ENCODE results near the gene EDAR. TPM values are rescaled to one million over a fixed set of nuclear protein-coding genes. Genes with fewer than 3 reads are reported as not detected.

EDAR gene
- polyA plus RNA-seq, 1 of the 3 experiments (the other 2 are of a cell fraction): not detected

DNA sequence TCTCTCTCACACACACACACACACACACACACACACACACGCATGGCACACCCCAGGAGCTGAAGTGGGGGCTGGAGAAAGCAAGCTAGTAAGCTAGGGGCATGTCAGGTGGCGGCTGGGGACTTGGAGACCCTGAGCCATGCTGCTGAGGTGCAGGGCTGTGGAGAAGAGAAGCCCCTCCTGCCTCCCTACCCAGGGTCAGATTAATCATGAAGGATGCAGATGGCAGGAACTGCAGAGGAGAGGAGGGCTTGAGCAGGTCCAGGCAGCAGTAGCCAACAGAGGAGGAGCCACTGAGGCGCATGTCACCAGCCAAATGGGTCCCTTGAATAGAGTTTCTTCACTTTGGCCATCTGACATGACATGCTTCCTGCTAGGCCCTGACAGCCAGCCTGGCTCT is 9.6 kb downstream of the EDAR start:
- H3K9me2 ChIP-seq: no peaks in the 10 kb centered on the region
- H3K27ac ChIP-seq (ENCODE audit: low read depth in 2 of 2, low read length in 1 of 2): no peak overlapping the region
- no peak overlapping the region for H2AFZ ChIP-seq (ENCODE audit: low read depth)
- WGBS (ENCODE audit: low lambda C conversion rate): 47% methylated on average over 2 of the region's 3 CpGs
- no peak overlapping the region for H3K9ac ChIP-seq
- H3K4me1 ChIP-seq (ENCODE audit: control insufficient read depth in 1 of 2, insufficient read depth in 2 of 2, low read depth in 1 of 2, low read length in 1 of 2): no peaks in the 10 kb centered on the region; a peak in 1 of 4 replicates
- H3F3A ChIP-seq (replicated peaks; ENCODE audit: insufficient read depth): no peaks in the 10 kb centered on the region
- no peak for TF ChIP-seq CTCF (IDR thresholded peaks at IDR 0.05)
- TF ChIP-seq FOSL2 (IDR thresholded peaks at IDR 0.05; ENCODE audit: borderline replicate concordance, low read depth): no peak
- TF ChIP-seq SMC3 (IDR thresholded peaks at IDR 0.05; ENCODE audit: low read depth, low read length): no peak
- no peak for TF ChIP-seq EZH2phosphoT487 (IDR thresholded peaks at IDR 0.05; ENCODE audit: borderline replicate concordance, low read depth)
- TF ChIP-seq, protein P1, sequence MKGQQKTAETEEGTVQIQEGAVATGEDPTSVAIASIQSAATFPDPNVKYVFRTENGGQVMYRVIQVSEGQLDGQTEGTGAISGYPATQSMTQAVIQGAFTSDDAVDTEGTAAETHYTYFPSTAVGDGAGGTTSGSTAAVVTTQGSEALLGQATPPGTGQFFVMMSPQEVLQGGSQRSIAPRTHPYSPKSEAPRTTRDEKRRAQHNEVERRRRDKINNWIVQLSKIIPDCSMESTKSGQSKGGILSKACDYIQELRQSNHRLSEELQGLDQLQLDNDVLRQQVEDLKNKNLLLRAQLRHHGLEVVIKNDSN (IDR thresholded peaks at IDR 0.05; ENCODE audit: borderline replicate concordance, low read depth): no peak
- TF ChIP-seq, protein P2, sequence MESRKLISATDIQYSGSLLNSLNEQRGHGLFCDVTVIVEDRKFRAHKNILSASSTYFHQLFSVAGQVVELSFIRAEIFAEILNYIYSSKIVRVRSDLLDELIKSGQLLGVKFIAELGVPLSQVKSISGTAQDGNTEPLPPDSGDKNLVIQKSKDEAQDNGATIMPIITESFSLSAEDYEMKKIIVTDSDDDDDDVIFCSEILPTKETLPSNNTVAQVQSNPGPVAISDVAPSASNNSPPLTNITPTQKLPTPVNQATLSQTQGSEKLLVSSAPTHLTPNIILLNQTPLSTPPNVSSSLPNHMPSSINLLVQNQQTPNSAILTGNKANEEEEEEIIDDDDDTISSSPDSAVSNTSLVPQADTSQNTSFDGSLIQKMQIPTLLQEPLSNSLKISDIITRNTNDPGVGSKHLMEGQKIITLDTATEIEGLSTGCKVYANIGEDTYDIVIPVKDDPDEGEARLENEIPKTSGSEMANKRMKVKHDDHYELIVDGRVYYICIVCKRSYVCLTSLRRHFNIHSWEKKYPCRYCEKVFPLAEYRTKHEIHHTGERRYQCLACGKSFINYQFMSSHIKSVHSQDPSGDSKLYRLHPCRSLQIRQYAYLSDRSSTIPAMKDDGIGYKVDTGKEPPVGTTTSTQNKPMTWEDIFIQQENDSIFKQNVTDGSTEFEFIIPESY (IDR thresholded peaks at IDR 0.05; ENCODE audit: borderline replicate concordance, low read depth): no peak
- no peak for TF ChIP-seq GABPA (IDR thresholded peaks at IDR 0.05; ENCODE audit: low read depth)
- no peak for TF ChIP-seq GATA2 (CRISPR knock-in tag; IDR thresholded peaks at IDR 0.05)
- H3K36me3 ChIP-seq (replicated peaks in 1 of 2; ENCODE audit: control insufficient read depth in 1 of 2, insufficient read depth in 2 of 2, low read length in 1 of 2): no peaks in the 10 kb centered on the region
- CTCF ChIA-PET: interaction anchor here (1.3 kb wide), 1 partner anchor 22 kb away, joined by 3 read pairs; no protein-coding TSS in a partner anchor
- H3K9me3 ChIP-seq: no peaks in the 10 kb centered on the region
- no peak overlapping the region for H3K4me2 ChIP-seq
- no peaks in the 10 kb centered on the region for H4K20me1 ChIP-seq (ENCODE audit: insufficient read depth)
- no peak overlapping the region for H3K4me3 ChIP-seq (ENCODE audit: low read depth in 2 of 2, low read length in 1 of 2)
- POLR2A ChIA-PET: no interaction called here
- DNase-seq: no peak
- peaks cover 11% of the 10 kb centered on the region; the same call in 1 of the 2 replicates for H3K27me3 ChIP-seq (ENCODE audit: insufficient read depth)
- no peaks in the 10 kb centered on the region for H3K79me2 ChIP-seq (ENCODE audit: insufficient read depth)

DNA sequence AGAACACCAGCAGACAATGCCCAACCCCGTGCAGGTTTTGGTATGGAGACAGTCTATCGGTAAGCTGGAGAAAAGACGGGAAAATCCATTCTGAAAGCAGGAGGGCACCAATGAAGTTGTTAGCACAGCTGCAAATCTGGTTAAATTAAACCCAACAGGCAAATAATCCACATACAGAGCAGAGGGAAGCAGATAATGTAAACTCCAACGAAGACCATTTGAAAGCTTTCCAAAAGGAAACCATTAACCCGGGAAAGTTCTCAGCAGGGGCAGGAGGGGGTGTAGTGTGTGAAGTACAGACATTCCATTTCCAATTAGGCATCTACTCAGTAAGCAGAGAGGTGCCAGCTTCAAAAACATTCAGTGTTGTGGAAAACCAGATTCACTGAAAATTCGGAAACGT is 10.3 kb downstream of the EDAR start:
- Histone ChIP-seq H2AFZ (ENCODE audit: low read depth) (no peak overlapping the region), H3K4me1 (ENCODE audit: control insufficient read depth in 1 of 2, insufficient read depth in 2 of 2, low read depth in 1 of 2, low read length in 1 of 2) (no peaks in the 10 kb centered on the region; a peak in 1 of 4 replicates), H3K9ac (no peak overlapping the region), H3K4me2 (no peak overlapping the region), H3K9me2 (no peaks in the 10 kb centered on the region), H3K9me3 (no peaks in the 10 kb centered on the region), H3K27me3 (ENCODE audit: insufficient read depth) (peaks cover 8% of the 10 kb centered on the region; the same call in 1 of the 2 replicates), H3K4me3 (ENCODE audit: low read depth in 2 of 2, low read length in 1 of 2) (no peak overlapping the region), H3F3A (replicated peaks; ENCODE audit: insufficient read depth) (no peaks in the 10 kb centered on the region), H3K79me2 (ENCODE audit: insufficient read depth) (no peaks in the 10 kb centered on the region), H3K27ac (ENCODE audit: low read depth in 2 of 2, low read length in 1 of 2) (no peak overlapping the region), H4K20me1 (ENCODE audit: insufficient read depth) (no peaks in the 10 kb centered on the region), H3K36me3 (replicated peaks in 1 of 2; ENCODE audit: control insufficient read depth in 1 of 2, insufficient read depth in 2 of 2, low read length in 1 of 2) (no peaks in the 10 kb centered on the region)
- DNase-seq: no peak
- ChIA-PET CTCF (interaction anchor here (1.0 to 1.3 kb wide), 3 partner anchors 10 to 51 kb away, joined by 3 to 5 read pairs (median 3); partner anchors contain the start of gene EDAR), POLR2A (no interaction called here)
- 44% methylated on average over 7 of the region's 7 CpGs for WGBS (ENCODE audit: low lambda C conversion rate)
- TF ChIP-seq SMC3 (IDR thresholded peaks at IDR 0.05; ENCODE audit: low read depth, low read length) (no peak), MEF2A (IDR thresholded peaks at IDR 0.05; ENCODE audit: borderline replicate concordance, low read depth) (no peak), TAF1 (IDR thresholded peaks at IDR 0.05; ENCODE audit: borderline replicate concordance, low read depth, low read length) (no peak), TCF12 (IDR thresholded peaks at IDR 0.05) (no peak), SIN3A (IDR thresholded peaks at IDR 0.05; ENCODE audit: borderline replicate concordance, low read depth, low read length) (no peak), ELF1 (IDR thresholded peaks at IDR 0.05) (no peak), POLR2AphosphoS5 (IDR thresholded peaks at IDR 0.05; ENCODE audit: low read depth, low read length) (no peak), PBX3 (IDR thresholded peaks at IDR 0.05) (no peak), IRF3 (IDR thresholded peaks at IDR 0.05; ENCODE audit: low read depth, low read length) (no peak)
